HK-2 (cell line): ENCODE results near the gene ST7L.
A peak's percentile ranks its signal among the peaks of the same experiment; 100 is the strongest.

Experiments used
- DNase-seq: peaks from one replicate; pipeline ENCODE4 v3.0.0-alpha.2; 2018; ENCODE audit not compliant: unreplicated experiment

ST7L gene

DNA sequence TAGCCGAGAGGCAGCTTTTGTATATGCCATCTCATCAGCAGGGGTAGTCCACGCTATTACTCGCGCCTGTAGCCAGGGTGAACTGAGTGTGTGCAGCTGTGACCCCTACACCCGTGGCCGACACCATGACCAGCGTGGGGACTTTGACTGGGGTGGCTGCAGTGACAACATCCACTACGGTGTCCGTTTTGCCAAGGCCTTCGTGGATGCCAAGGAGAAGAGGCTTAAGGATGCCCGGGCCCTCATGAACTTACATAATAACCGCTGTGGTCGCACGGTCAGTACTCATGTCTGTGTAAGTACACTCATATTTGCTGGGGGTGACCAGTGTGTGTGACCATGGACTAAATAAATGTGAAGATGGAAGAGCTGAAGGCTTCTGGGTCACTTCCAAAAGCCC, 102.8 kb downstream of the ST7L start:
- no peak for DNase-seq

GRCh38 chr1:112515311-112516009, 103.5 kb downstream of the ST7L start:
- DNase-seq = peak; percentile 74

DNA sequence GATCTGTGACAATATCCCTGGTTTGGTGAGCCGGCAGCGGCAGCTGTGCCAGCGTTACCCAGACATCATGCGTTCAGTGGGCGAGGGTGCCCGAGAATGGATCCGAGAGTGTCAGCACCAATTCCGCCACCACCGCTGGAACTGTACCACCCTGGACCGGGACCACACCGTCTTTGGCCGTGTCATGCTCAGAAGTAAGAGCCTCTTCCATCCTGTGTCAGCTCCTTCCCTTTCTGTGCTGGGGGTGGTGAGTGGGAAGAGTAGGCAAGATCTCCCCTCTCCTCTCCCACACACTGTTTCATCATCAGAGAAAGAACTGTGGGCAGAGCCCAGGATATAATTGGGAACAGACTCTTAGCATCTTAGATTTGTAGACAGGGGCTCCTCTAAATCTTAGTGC, 104.0 kb downstream of the ST7L start:
- no peak for DNase-seq

- DNase-seq = no peak
Observed at GRCh38 chr1:112513112-112513870, 105.7 kb downstream of the ST7L start.

DNA sequence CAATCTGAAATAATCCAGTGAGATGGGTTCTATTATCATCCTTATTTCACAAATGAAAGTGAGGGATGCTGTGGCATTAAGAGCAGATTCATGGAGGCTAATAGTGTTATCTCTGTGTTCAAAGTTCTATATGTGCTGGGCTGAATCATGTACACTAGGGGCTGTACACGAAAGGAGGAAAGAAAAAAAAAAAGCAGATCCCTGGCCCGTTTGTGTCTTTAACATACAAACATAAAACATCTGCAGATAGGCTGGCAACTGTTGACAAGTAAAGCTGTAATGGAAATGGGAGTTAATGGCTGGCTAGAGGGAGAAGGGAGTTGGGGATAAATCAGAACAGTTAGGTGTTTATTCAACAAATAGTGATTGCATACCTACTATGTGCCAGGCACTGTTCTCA, 107.0 kb downstream of the ST7L start:
- DNase-seq = no peak

DNA sequence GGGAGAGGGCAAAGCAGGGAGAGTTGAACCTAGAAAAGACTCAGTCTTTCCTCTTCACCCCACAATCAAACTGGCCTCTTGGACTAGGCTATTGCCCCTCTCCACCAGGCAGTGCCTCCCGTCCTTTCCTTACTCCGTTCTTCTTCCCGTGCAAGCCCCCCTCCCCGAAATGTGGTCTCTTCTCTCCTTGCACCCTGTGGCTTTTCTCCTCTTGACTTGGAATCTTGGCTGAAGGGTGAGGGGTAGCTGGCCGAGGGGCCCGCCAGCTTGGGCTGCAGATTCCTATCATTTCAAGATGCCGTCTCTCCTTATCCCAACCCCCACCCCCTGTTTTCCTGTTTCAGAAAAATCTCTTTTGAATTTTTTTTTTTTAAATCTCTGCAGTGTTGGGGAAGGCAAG, 108.6 kb downstream of the ST7L start:
- DNase-seq = no peak

DNA sequence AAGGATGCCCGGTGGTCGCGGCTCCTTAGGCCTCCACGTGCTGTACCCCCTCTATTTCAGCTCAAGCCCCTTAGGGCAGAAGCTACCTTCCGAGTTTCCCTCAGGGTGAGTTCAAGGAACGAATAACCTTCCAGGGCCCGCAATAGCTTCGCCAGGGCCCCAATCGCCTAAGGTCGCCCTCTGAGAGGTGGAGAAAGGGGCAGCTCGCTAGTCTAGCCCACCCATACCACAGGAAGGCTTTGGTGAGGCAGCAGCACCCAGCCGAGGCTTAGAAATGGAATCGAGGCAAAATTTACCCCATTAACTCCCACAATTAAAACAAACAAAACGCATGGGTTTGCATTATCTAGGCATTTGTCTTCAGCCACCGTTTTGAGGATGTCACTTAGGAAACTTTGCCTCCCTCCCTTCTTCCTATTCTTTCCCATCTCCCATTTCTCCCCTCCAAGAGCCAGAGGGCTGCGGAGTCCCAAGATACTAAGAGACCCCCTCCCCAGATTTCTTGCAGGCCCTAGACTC, 109.2 kb downstream of the ST7L start:
- DNase-seq = no peak

DNA sequence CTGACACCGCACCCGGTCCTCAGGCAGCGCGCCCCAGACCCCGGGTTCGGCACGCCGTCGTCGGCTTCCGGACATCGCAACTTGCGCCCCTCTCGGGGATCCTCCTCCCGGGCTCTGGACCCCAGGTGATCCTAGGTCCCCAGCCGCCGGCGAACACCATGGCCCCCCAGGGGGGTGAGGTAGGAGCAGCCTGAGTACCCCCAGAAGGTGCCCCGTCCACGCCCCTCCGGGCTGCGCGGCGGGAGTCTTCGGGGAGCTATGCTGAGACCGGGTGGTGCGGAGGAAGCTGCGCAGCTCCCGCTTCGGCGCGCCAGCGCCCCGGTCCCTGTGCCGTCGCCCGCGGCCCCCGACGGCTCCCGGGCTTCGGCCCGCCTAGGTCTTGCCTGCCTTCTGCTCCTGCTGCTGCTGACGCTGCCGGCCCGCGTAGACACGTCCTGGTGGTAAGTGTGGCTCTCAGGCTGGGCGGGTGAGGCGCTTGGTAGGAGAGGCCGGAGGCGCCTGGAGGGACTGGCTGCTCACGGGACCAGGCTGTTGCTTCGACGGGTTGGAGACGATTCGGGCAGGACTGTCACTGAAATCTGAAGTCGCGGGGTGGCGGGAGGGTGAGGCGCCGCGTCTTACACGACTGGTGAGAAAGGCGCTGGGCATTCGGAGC, 109.8 kb downstream of the ST7L start:
- DNase-seq = no peak

- peak; percentile 37 for DNase-seq
Observed at GRCh38 chr1:112508278-112509004, 110.5 kb downstream of the ST7L start, which contains the start of gene WNT2B. Gene WNT2B (plus strand): TSS chr1:112508965. CDS start chr1:112509263, 298 bp downstream.

- no peak for DNase-seq
Observed at GRCh38 chr1:112507921-112508277, 111.0 kb downstream of the ST7L start.

GRCh38 chr1:112507336-112507735, 111.6 kb downstream of the ST7L start:
- DNase-seq = no peak

GRCh38 chr1:112506731-112507130, 112.2 kb downstream of the ST7L start:
- no peak for DNase-seq

- no peak for DNase-seq
Observed at GRCh38 chr1:112506306-112506705, 112.6 kb downstream of the ST7L start.

- DNase-seq = no peak
Observed at GRCh38 chr1:112505878-112506277, 113.1 kb downstream of the ST7L start.

DNA sequence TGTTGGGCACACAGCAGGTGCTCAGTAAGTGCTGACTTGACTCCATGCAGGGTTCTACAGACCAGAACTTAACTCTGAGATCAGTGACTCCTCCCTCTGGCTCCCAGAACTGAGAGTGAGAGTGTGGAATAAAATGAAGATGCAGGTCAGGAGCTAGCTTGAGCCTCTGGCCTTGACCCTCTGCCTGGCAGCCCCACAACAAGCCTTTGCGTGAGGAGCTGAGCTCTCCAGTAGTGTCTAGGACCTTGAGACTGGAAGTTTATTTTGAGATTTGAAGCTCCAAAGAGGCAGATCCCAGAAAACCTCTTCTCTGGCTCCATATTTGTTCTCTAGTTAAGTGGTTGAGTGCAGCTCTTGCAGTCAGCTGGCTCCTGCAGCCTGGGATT, 113.5 kb downstream of the ST7L start:
- no peak for DNase-seq

DNA sequence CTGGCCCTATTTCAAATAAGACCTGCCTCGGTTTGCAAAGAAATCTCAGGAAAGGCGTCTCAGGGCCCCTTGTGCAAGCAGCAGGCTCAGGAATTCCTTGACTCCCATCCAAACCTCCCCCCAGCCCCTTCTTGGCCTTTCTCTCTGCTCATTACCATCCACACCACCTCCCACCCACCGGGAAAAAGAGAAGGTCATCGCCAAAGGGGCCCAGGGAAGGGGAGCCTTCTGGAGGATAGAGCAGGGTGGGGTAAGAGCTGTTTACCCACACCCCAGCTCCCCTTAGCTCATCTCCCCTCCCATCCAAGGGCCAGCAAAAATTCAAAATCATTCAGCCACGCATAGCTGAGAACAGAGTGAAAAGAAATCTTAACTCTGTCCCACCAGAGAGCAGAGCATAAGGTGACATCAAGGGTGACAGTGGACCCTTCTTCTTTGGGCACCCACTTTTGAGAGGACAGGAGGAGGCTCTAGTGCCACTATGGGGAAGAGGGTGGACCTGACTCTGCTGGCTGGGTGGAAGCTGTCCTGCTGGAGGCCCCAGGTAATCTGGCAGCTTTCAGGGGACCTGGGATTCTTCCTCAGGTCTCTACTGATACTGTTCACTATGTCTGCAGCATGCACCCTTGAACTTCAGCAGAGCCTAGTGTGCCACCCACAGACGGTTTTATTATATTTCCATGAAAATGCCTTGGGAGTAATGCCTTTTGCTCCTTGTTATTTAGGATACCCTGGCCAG, 114.1 kb downstream of the ST7L start:
- DNase-seq = no peak

GRCh38 chr1:112504001-112504660, 114.8 kb downstream of the ST7L start:
- no peak for DNase-seq

- no peak for DNase-seq
Observed at GRCh38 chr1:112502826-112503225, 116.1 kb downstream of the ST7L start.

DNA sequence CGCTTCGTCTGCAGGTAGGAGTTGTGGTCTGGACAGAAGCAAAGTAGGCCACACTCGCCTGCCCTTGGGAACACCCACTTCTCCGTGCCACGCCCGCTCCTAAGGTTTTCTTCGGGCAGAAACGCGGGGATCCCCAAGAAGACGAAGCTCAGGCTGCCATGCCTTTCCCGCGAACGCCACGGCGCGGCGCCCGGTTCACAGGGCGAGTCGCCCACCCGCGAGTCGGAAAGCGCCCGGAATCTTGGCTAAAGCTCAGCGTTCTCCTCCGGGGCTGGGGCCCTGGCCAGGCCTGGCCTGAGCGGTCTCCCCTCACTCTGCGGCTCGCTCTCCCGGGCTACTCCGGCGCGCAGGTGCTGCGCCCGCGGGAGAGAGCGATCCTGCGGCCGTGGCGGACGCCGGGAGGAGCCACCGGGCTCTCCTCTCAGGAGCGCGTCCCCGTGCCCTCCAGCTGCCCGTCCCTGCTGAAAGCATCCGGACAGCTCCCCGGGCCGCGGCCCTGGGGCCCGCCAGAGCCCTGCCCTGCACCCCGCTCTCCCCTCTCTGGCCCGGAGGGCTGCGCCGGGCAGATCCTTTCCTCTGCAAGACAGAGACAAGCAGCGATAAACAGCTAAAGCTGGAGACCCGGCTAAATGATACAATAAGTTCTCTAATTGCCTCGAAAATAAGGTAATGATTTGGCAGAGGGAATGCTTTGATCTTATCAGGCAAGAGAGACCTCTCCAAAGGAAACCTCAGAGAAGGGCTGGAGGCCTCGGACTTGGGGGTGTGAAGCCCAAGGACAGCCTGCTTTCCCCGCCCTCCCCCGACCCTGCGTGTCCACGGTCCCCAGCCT, 116.9 kb downstream of the ST7L start:
- DNase-seq = peak; percentile 88

DNA sequence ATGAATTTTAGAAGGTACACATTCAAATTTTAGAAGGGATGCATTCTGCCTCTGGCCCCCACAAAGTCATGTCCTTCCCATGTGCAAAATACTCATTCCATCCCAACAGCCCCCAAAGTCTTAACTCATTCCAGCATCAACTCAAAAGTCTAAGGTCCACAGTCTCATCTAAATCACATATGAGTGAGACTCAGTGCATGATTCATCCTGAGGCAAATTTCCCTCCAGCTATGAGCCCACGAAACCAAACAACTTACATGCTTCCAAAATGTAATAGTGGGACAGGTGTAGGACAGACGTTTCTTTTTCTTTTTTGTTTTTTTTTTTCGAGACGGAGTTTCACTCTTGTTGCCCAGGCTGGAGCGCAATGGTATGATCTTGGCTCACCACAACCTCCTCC, 122.7 kb downstream of the ST7L start:
- no peak for DNase-seq
